Measurements from ENCODE around the gene CYYR1. TPM values are rescaled to one million over a fixed set of nuclear protein-coding genes. Genes with fewer than 3 reads are reported as not detected.

Gene CYYR1
- total RNA-seq: 12.2 and 15.5 TPM in 2 replicates

GRCh38 chr21:26572702-26573381 lies at the start of gene CYYR1:
CYYR1 (minus strand) TSS chr21:26573286; CDS start chr21:26572940, 346 bp downstream.

Data from thoracic aorta endothelial cell (primary cell).